ENCODE data around the gene PARP8.

The PARP8 gene

GRCh38 chr5:50846261-50846660 is 179.8 kb downstream of the PARP8 start:
- no peak for DNase-seq (ENCODE audit: low read depth in 3 of 3)

DNA sequence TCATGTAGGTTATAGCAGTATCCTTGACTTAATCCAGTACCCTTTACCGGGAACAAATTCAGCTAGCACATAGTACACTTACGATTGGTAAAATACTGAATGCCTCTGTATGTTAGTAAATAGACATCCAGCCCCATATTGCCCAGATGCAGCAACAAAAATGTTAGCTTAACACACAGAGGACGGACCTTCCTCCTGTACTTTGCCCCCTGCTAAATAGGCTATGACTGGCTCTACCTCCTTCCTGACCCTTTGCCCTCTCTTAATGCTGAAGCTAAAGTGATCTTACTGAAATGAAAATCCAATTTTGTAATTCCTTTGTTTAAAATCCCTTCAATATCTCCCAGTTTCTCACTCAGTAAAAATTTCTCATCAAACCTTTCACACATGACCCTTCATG is 183.1 kb downstream of the PARP8 start:
- DNase-seq (ENCODE audit: low read depth in 3 of 3): no peak

DNA sequence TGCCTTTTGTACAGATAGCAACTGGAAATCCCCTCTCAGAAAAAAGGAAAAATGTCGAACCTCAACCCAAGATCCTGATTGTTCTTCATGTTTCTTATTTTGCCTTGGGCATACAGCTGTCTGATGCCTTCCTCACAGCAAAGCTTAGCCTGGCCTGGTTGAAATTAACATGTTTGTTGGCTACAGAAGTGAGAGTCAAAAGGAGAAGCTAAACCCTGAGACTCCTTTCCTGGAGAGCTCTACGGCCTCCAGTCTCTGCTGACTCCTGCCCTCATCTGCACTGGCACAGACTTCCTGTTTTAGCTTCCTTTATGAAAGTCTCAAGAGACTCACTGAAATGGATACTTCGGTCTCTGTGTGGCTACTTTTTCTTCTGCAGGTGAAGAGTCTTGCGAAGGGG is 186.7 kb downstream of the PARP8 start:
- no peak for DNase-seq (ENCODE audit: low read depth in 3 of 3)

DNA sequence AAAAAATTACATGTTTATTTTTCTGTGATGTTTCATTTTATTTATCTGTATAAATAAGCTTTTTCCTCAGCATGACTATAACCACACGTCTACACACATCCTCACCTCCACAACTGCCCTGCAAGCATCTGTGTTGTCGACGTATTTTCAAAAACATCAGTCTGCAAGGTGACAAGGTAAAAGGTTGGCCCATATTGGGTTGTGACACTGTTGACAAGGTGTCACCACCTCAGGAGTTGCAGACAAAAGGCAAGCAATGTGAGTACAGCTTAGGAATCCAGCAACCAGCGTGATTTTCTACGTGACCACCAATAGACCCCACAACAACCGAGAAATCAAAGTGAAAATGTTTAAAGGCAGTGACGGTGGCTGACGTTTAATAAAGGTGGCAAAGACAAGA is 187.6 kb downstream of the PARP8 start:
- DNase-seq (ENCODE audit: low read depth in 3 of 3): no peak

GRCh38 chr5:50855001-50855400 is 188.6 kb downstream of the PARP8 start:
- no peak for DNase-seq (ENCODE audit: low read depth in 3 of 3)

DNA sequence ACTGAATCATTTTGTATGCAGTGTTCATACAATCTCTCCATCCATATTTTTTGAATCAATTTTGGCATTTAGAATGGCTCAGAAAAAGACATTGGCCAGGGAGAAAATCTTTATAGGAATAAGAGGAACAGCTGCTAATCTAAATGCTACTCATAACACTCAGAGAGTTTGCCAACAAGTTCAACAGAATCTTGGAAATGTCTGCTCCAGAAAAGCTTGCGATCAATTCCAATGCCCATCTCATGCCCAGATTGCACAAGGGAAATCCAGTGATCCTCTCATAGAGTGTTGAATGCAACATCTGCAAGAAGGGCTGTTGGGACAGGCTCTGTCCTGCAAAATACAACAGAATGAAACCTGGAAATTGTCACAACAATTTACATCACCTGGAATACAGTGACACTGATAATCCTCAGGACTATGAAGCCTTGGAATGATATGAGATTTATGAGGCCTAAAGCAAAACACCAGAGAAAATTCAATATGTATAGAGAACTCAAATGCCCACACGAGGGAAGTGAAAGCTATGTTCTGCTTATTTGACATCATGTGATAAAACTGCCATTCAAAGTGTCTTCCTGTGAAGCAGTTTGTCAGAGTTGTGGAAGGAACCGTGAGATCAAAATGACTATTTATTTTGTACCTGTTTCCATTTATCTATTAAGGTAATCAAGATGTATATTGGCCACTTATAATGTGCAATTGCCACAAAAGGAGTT is 190.1 kb downstream of the PARP8 start:
- DNase-seq (ENCODE audit: low read depth in 3 of 3): no peak

DNA sequence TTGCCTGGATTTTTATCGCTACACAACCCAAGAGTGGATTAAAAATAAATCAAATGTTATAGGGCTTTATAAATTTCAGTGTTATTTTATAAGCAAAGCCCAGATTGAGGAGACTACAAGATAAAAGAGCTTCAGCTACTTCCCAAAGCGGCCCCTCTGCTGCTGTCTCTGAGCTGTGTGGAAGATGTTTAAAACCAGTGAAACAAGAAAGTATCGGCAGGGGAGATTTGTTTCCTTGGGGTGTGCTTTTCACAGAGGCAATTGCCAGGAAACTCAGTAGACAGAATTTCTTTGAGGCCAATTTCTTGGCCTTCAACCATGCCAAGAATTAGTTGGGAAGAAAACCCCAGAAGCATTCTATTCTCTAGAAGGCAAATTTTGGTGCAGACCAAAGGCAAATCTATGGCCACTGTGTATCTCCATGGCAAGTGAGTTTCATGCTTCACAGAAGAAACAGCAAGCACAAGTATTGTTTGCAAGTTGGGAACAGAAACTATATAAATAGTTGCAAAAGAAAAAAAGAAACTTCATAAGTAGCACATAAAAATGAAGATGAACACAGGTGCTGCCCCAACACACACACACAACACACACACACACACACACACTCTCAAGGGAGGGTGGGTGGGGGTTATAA is 197.2 kb downstream of the PARP8 start:
- DNase-seq (ENCODE audit: low read depth in 3 of 3): no peak

DNA sequence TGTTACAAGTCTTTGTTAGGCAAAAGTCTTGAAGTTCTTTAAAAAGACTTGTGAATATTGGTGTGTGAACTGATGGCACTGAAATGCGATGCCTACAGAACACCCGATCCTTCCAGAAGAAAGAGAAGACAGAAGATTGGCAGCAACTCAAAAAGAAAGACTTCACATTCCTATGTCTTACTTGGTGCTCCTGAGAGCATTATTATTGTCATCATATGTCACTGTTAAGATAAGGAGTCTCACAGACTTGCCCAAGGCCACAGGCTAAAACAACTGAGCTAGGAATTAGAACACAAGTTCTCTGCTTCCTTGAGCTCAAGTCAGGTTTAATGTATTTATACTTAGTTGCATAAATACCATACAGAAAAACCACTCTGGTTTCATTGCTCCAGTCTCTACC is 198.0 kb downstream of the PARP8 start:
- DNase-seq (ENCODE audit: low read depth in 3 of 3): no peak

- DNase-seq (ENCODE audit: low read depth in 3 of 3): no peak
These were observed 200.0 kb downstream of the PARP8 start for GRCh38 chr5:50866415-50866814.

DNA sequence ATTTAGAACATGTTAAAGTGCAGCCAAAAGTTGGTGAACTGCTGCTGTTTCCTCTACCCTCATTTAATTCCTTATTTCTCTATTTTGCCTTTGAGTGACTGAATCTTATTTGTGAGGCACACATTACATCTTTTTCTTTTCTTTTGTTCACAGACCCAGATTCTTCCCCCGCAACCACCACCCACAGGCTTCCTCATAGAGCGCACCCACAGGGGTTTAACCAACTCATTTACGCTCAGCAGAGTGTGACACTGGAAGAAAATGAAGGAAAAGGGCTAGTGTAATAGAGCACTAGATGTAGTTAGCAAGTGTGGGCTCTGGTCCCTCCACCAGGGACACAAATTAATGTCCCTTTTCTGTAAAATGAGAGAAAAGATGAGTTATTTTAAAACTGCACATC is 200.7 kb downstream of the PARP8 start:
- no peak for DNase-seq (ENCODE audit: low read depth in 3 of 3)

- DNase-seq (ENCODE audit: low read depth in 3 of 3): no peak
These were observed 207.3 kb downstream of the PARP8 start for GRCh38 chr5:50873595-50874277.

- no peak for DNase-seq (ENCODE audit: low read depth in 3 of 3)
These were observed 208.0 kb downstream of the PARP8 start for GRCh38 chr5:50874306-50875001.

DNA sequence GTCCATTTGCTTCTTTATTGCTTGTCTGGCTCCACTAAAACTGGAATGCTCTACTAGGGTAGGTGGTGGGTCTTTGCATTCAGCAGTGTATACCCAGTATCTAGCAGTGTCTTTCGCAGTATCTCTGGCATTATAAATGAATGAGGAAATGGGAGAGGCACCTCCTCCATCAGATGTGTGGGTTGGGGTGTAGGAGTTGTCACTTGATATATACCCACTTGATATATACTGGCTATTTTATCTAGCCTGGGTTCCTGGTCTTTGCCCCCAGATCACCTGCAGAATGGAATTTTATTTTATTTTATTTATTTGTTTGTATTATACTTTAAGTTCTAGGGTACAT is 208.5 kb downstream of the PARP8 start:
- DNase-seq (ENCODE audit: low read depth in 3 of 3): no peak

GRCh38 chr5:50878470-50878869 is 212.0 kb downstream of the PARP8 start:
- DNase-seq (ENCODE audit: low read depth in 3 of 3): no peak

- DNase-seq (ENCODE audit: low read depth in 3 of 3): no peak
These were observed 215.0 kb downstream of the PARP8 start for GRCh38 chr5:50881407-50881806.

DNA sequence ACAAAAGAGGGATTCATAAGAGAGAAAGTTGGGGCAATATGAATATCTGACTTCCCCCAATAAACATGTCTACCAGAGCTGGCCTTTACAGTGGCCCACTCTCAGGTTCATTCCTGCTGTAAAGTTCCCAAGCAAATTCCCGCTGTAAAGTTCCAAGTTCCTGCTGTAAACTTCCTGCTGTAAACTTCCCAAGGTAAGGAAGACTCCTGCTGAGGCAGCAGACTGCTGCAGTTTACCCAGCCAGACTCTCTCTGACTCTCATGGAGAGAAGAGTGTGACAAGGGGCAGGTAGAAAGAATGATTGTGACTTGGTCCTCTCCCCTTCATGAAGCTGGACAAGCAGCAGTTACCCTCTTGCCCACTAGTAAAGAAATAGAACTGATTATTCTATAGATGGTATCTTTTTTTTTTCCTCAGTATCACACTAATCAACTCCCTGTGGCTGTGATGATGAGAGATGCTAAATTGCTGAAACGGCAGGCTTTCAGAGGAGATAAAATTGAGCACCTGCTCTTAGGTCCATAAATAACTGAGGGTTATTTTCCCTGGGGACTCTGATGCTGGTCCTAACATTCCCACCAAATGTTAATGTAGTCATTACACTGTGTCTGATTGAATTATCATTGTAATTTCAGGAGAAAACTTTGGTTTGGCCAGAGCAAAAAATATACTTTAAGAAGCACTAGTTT is 220.4 kb downstream of the PARP8 start:
- no peak for DNase-seq (ENCODE audit: low read depth in 3 of 3)

GRCh38 chr5:50887889-50888633 is 221.6 kb downstream of the PARP8 start:
- no peak for DNase-seq (ENCODE audit: low read depth in 3 of 3)

GRCh38 chr5:50888751-50889150 is 222.3 kb downstream of the PARP8 start:
- no peak for DNase-seq (ENCODE audit: low read depth in 3 of 3)

GRCh38 chr5:50889790-50890189 is 223.4 kb downstream of the PARP8 start:
- DNase-seq (ENCODE audit: low read depth in 3 of 3): no peak

Data from stimulated activated CD4-positive, alpha-beta T cell treated with anti-CD3 and anti-CD28 coated beads, TNF-alpha, amount 100 ng/mL, for 48 hours (primary cell).